ENCODE results near the gene CUL1. TPM values are rescaled to one million over a fixed set of nuclear protein-coding genes. Genes with fewer than 3 reads are reported as not detected.
"Not testable (repeated sequence)": the region's sequence is repeated elsewhere in the genome, so short reads cannot be mapped to it uniquely, and the experiment has no call there.

CUL1 gene
- total RNA-seq, 1 donor from 2014 or later = 38.5 TPM

- no peaks in the 10 kb centered on the region for H3K36me3 ChIP-seq
- H3K4me1 ChIP-seq = peaks cover 81% of the 10 kb centered on the region
- no peaks in the 10 kb centered on the region for H3K9me3 ChIP-seq
- H3K4me3 ChIP-seq = no peak overlapping the region
- DNase-seq (ENCODE audit: extremely low spot score in 2 of 2) = no peak
- H3K27me3 ChIP-seq = no peaks in the 10 kb centered on the region
- intact Hi-C loops (cut with DNase I) = no loop called here
- no peak overlapping the region for H3K27ac ChIP-seq
- TF ChIP-seq POLR2AphosphoS5 (IDR thresholded peaks at IDR 0.05; ENCODE audit: insufficient read depth in 1 of 2, low read depth in 1 of 2) (no peak), POLR2A (IDR thresholded peaks at IDR 0.05) (no peak), CTCF (IDR thresholded peaks at IDR 0.05) (no peak)
Observed at GRCh38 chr7:148702876-148703670, 4.4 kb downstream of the CUL1 start.

DNA sequence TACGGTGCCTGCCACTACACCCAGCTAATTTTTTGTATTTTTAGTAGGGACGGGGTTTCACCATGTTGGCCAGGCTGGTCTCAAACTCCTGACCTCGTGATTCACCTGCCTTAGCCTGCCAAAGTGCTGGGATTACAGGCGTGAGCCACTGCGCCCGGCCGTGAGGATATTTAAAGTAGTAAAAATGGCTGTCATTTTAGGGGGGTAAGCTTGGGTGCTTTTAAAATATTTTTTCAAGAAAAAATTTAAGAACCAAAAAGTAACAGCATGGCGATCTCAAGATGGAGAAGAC, 4.9 kb downstream of the CUL1 start:
- H3K27ac ChIP-seq; H3K27me3 ChIP-seq; H3K9me3 ChIP-seq; DNase-seq (ENCODE audit: extremely low spot score in 2 of 2); H3K4me3 ChIP-seq; H3K36me3 ChIP-seq; intact Hi-C loops (cut with DNase I): not testable (repeated sequence)
- H3K4me1 ChIP-seq = peaks cover 87% of the 10 kb centered on the region

DNA sequence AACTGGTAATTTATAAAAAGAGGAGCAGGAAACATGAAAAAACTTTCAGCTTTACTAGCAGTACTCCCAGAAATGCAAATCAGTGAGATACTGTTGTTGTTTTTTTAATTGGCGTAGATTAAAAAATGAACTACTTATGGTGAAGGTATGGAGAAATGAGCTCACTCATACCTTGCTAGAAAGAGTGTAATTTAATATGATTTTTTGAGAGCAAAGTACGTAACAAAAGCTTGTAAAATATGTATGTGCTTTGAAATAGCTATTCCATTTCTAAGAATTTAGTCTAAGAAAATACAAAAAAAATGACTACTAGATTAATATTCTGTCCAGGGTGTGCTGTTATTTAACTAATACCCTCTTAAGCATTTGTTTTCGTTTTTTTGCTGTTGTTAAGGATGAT, 5.5 kb downstream of the CUL1 start:
- H3K36me3 ChIP-seq = no peaks in the 10 kb centered on the region
- peaks cover 93% of the 10 kb centered on the region for H3K4me1 ChIP-seq
- TF ChIP-seq CTCF (IDR thresholded peaks at IDR 0.05) (no peak), POLR2AphosphoS5 (IDR thresholded peaks at IDR 0.05; ENCODE audit: insufficient read depth in 1 of 2, low read depth in 1 of 2) (no peak), POLR2A (IDR thresholded peaks at IDR 0.05) (no peak)
- intact Hi-C loops (cut with DNase I) = no loop called here
- H3K9me3 ChIP-seq = no peaks in the 10 kb centered on the region
- no peak overlapping the region for H3K4me3 ChIP-seq
- no peak overlapping the region for H3K27ac ChIP-seq
- H3K27me3 ChIP-seq = no peaks in the 10 kb centered on the region
- no peak for DNase-seq (ENCODE audit: extremely low spot score in 2 of 2)

GRCh38 chr7:148704970-148705369, 6.3 kb downstream of the CUL1 start:
- DNase-seq (ENCODE audit: extremely low spot score in 2 of 2) = no peak
- H3K27me3 ChIP-seq = no peaks in the 10 kb centered on the region
- TF ChIP-seq POLR2A (IDR thresholded peaks at IDR 0.05) (no peak), POLR2AphosphoS5 (IDR thresholded peaks at IDR 0.05; ENCODE audit: insufficient read depth in 1 of 2, low read depth in 1 of 2) (no peak), CTCF (IDR thresholded peaks at IDR 0.05) (no peak)
- H3K36me3 ChIP-seq = no peaks in the 10 kb centered on the region
- H3K9me3 ChIP-seq = no peaks in the 10 kb centered on the region
- H3K4me3 ChIP-seq = no peak overlapping the region
- peaks cover 99% of the 10 kb centered on the region for H3K4me1 ChIP-seq
- H3K27ac ChIP-seq = no peak overlapping the region
- intact Hi-C loops (cut with DNase I) = no loop called here

GRCh38 chr7:148706368-148706767, 7.7 kb downstream of the CUL1 start:
- H3K4me3 ChIP-seq = no peak overlapping the region
- H3K27ac ChIP-seq = no peak overlapping the region
- intact Hi-C loops (cut with DNase I) = no loop called here
- no peaks in the 10 kb centered on the region for H3K9me3 ChIP-seq
- DNase-seq (ENCODE audit: extremely low spot score in 2 of 2) = no peak
- TF ChIP-seq POLR2AphosphoS5 (IDR thresholded peaks at IDR 0.05; ENCODE audit: insufficient read depth in 1 of 2, low read depth in 1 of 2) = no peak
- no peak for TF ChIP-seq POLR2A (IDR thresholded peaks at IDR 0.05)
- TF ChIP-seq CTCF (IDR thresholded peaks at IDR 0.05) = no peak
- no peaks in the 10 kb centered on the region for H3K27me3 ChIP-seq
- peaks cover 97% of the 10 kb centered on the region for H3K4me1 ChIP-seq
- H3K36me3 ChIP-seq = no peaks in the 10 kb centered on the region
